Activated naive CD8-positive, alpha-beta T cell treated with anti-CD3 and anti-CD28 coated beads, Interleukin-2, amount 50 U/mL, for 24 hours (primary cell): ENCODE measurements around the gene ZNF286A.
"Not testable (repeated sequence)": the region's sequence is repeated elsewhere in the genome, so short reads cannot be mapped to it uniquely, and the experiment has no call there.

Source experiments
- ATAC-seq: fragments of 150-1000 bp; cut with Tn5 transposase; one replicate; pipeline ENCODE4 v1.10.0; 2021
- DNase-seq: peaks from one replicate; pipeline ENCODE4 v3.0.0; 2021
- H3K27ac Mint-ChIP-seq: one replicate; pipeline ENCODE4 v1.8.0; 2021; ENCODE audit warnings: mild to moderate bottlenecking, mixed read lengths
- H3K27me3 Mint-ChIP-seq: one replicate; pipeline ENCODE4 v1.8.0; 2021; ENCODE audit warnings: mixed read lengths
- H3K36me3 Mint-ChIP-seq: one replicate; pipeline ENCODE4 v1.8.0; 2021; ENCODE audit warnings: low read depth, mixed read lengths
- H3K4me1 Mint-ChIP-seq: one replicate; pipeline ENCODE4 v1.8.0; 2021; ENCODE audit warnings: mixed read lengths
- H3K4me3 Mint-ChIP-seq: one replicate; pipeline ENCODE4 v1.8.0; 2021; ENCODE audit warnings: mild to moderate bottlenecking, moderate library complexity, mixed read lengths
- H3K9me3 Mint-ChIP-seq: one replicate; pipeline ENCODE4 v1.8.0; 2021; ENCODE audit warnings: mixed read lengths

Gene ZNF286A

GRCh38 chr17:15663691-15664090, 35.9 kb upstream of the ZNF286A start:
- no peaks in the 10 kb centered on the region for H3K4me1 Mint-ChIP-seq
- H3K27ac Mint-ChIP-seq = no peak overlapping the region
- no peak overlapping the region for H3K4me3 Mint-ChIP-seq
- no peaks in the 10 kb centered on the region for H3K9me3 Mint-ChIP-seq
- H3K27me3 Mint-ChIP-seq = no peaks in the 10 kb centered on the region
- no peak for ATAC-seq
- DNase-seq = no peak
- peaks cover 26% of the 10 kb centered on the region for H3K36me3 Mint-ChIP-seq

- ATAC-seq, H3K4me1 Mint-ChIP-seq: not testable (repeated sequence)
Measured at GRCh38 chr17:15669526-15669925, 30.0 kb upstream of the ZNF286A start.

GRCh38 chr17:15674640-15675039, 24.9 kb upstream of the ZNF286A start:
- H3K36me3 Mint-ChIP-seq = peaks cover 30% of the 10 kb centered on the region
- H3K9me3 Mint-ChIP-seq, H3K27ac Mint-ChIP-seq, ATAC-seq, H3K27me3 Mint-ChIP-seq, H3K4me1 Mint-ChIP-seq, H3K4me3 Mint-ChIP-seq, DNase-seq: not testable (repeated sequence)

More at GRCh38 chr17:15669526-15669925, 30.0 kb upstream of the ZNF286A start:
- not testable (repeated sequence) for H3K9me3 Mint-ChIP-seq, H3K27ac Mint-ChIP-seq, H3K27me3 Mint-ChIP-seq, H3K4me3 Mint-ChIP-seq, DNase-seq
- peaks cover 32% of the 10 kb centered on the region for H3K36me3 Mint-ChIP-seq

GRCh38 chr17:15675991-15676390, 23.6 kb upstream of the ZNF286A start:
- not testable (repeated sequence) for DNase-seq, H3K27me3 Mint-ChIP-seq, H3K4me3 Mint-ChIP-seq, H3K4me1 Mint-ChIP-seq, H3K9me3 Mint-ChIP-seq, H3K27ac Mint-ChIP-seq, ATAC-seq
- peaks cover 36% of the 10 kb centered on the region for H3K36me3 Mint-ChIP-seq

- H3K36me3 Mint-ChIP-seq = peaks cover 15% of the 10 kb centered on the region
- H3K27me3 Mint-ChIP-seq, ATAC-seq, DNase-seq, H3K9me3 Mint-ChIP-seq: not testable (repeated sequence)
- H3K4me1 Mint-ChIP-seq = peaks cover 21% of the 10 kb centered on the region
- H3K27ac Mint-ChIP-seq = peak overlapping the region; percentile 90
- H3K4me3 Mint-ChIP-seq = peak overlapping the region; percentile 93
Measured at GRCh38 chr17:15683135-15683534, 16.4 kb upstream of the ZNF286A start.

- DNase-seq (peak; percentile 81), ATAC-seq (peak; percentile 86)
- peaks cover 11% of the 10 kb centered on the region for H3K36me3 Mint-ChIP-seq
- not testable (repeated sequence) for H3K9me3 Mint-ChIP-seq, H3K27me3 Mint-ChIP-seq
- H3K4me1 Mint-ChIP-seq = peaks cover 21% of the 10 kb centered on the region
- peak within 1 kb of the TSS; percentile 90 for H3K27ac Mint-ChIP-seq
- H3K4me3 Mint-ChIP-seq = peak within 1 kb of the TSS; percentile 93
Measured at GRCh38 chr17:15683824-15684478, 15.6 kb upstream of the ZNF286A start, which contains the start of gene TRIM16. Gene TRIM16, minus strand, starts transcription at chr17:15684311. Its CDS starts 32,702 bp downstream, at chr17:15651609.

- not testable (repeated sequence) for DNase-seq, ATAC-seq, H3K27ac Mint-ChIP-seq, H3K4me3 Mint-ChIP-seq, H3K36me3 Mint-ChIP-seq, H3K9me3 Mint-ChIP-seq, H3K27me3 Mint-ChIP-seq
- H3K4me1 Mint-ChIP-seq = peaks cover 17% of the 10 kb centered on the region
Measured at GRCh38 chr17:15687494-15687893, 12.1 kb upstream of the ZNF286A start.

- peaks cover 16% of the 10 kb centered on the region for H3K4me1 Mint-ChIP-seq
- not testable (repeated sequence) for H3K27me3 Mint-ChIP-seq, ATAC-seq, DNase-seq, H3K9me3 Mint-ChIP-seq
- H3K36me3 Mint-ChIP-seq = peaks cover 24% of the 10 kb centered on the region
- peak overlapping the region; percentile 92 for H3K27ac Mint-ChIP-seq
- H3K4me3 Mint-ChIP-seq = peak overlapping the region; percentile 88
Measured at GRCh38 chr17:15698967-15699366, 585 bp upstream of the ZNF286A start.

- peaks cover 16% of the 10 kb centered on the region for H3K4me1 Mint-ChIP-seq
- H3K9me3 Mint-ChIP-seq = not testable (repeated sequence)
Measured at GRCh38 chr17:15699937-15700336, 385 bp downstream of the ZNF286A start.

GRCh38 chr17:15704239-15704638, 4.7 kb downstream of the ZNF286A start:
- peaks cover 64% of the 10 kb centered on the region for H3K36me3 Mint-ChIP-seq
- H3K4me1 Mint-ChIP-seq, DNase-seq, H3K27me3 Mint-ChIP-seq, H3K27ac Mint-ChIP-seq, ATAC-seq, H3K4me3 Mint-ChIP-seq: not testable (repeated sequence)
- peaks cover 23% of the 10 kb centered on the region for H3K9me3 Mint-ChIP-seq

More at GRCh38 chr17:15699937-15700336, 385 bp downstream of the ZNF286A start:
- Mint-ChIP-seq H3K27ac (peak overlapping the region; percentile 92), H3K4me3 (peak overlapping the region; percentile 88), H3K36me3 (peaks cover 29% of the 10 kb centered on the region)
- H3K27me3 Mint-ChIP-seq, DNase-seq, ATAC-seq: not testable (repeated sequence)

GRCh38 chr17:15704813-15705212, 5.3 kb downstream of the ZNF286A start:
- not testable (repeated sequence) for H3K27me3 Mint-ChIP-seq, H3K27ac Mint-ChIP-seq, H3K4me3 Mint-ChIP-seq, H3K4me1 Mint-ChIP-seq, DNase-seq, ATAC-seq
- Mint-ChIP-seq H3K9me3 (peaks cover 28% of the 10 kb centered on the region), H3K36me3 (peaks cover 66% of the 10 kb centered on the region)

GRCh38 chr17:15708879-15709278, 9.3 kb downstream of the ZNF286A start:
- H3K27ac Mint-ChIP-seq, H3K27me3 Mint-ChIP-seq, H3K4me3 Mint-ChIP-seq, ATAC-seq, DNase-seq, H3K4me1 Mint-ChIP-seq: not testable (repeated sequence)
- Mint-ChIP-seq H3K36me3 (peaks cover 69% of the 10 kb centered on the region), H3K9me3 (peaks cover 36% of the 10 kb centered on the region)

- Mint-ChIP-seq H3K9me3 (peaks cover 33% of the 10 kb centered on the region), H3K36me3 (peaks cover 54% of the 10 kb centered on the region)
- H3K4me1 Mint-ChIP-seq, ATAC-seq, H3K27ac Mint-ChIP-seq, H3K4me3 Mint-ChIP-seq, DNase-seq, H3K27me3 Mint-ChIP-seq: not testable (repeated sequence)
Measured at GRCh38 chr17:15716601-15717563, 17.3 kb downstream of the ZNF286A start.

GRCh38 chr17:15730535-15730934, 31.0 kb downstream of the ZNF286A start:
- not testable (repeated sequence) for H3K4me1 Mint-ChIP-seq, H3K27me3 Mint-ChIP-seq, H3K4me3 Mint-ChIP-seq, H3K27ac Mint-ChIP-seq, ATAC-seq, DNase-seq, H3K9me3 Mint-ChIP-seq, H3K36me3 Mint-ChIP-seq
